Measurements from ENCODE around the gene NEK5.

DNA sequence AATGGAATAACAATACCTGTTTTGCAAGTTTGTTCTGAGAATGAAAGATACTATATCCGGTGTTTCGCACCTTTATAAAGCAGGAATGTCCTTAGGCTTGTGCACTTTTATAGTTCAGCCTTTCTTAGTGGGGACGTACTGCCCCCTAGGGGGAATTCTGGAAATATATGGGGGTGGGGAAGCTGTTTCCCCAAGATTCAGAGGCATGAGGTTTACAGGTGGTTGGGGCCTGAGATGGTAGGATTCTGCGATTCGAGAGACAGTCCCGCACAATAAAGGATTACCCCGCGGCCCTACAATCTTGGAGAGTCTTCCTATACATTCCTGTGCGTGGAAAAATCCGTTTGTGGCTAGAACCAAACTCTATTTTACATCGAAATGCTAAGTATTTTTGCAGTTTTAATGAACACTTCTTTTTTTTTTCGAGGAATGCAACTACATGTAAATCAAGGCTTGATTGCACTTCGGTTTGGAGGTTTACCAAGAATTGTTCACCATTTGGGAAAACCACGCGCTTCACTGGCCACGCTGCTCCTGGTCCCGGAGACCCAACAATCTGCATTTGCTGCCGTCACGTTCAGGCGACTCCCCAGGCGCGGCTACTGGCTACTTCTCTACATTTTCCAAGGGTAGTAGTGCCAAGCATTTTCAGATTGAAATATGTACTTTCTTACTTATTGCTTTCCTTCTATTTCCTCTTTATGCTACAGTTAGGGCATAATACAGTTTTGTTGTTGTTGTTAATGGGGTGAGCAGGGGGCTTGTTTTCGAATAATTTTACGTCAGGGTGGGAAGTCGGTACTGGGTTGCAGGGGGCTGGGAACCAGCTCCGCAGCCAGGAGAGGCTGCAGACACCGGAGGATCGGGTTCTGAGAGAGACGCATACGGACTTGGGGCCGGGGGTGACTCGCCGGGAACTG lies 830 bp downstream of the NEK5 start:
- no peak for TF ChIP-seq PATZ1 (CRISPR knock-in tag; IDR thresholded peaks at IDR 0.05; ENCODE audit: borderline replicate concordance)
- TF ChIP-seq ZNF70 (CRISPR knock-in tag; IDR thresholded peaks at IDR 0.05) = no peak

Measured in SK-N-SH treated with all-trans-retinoic acid at 6 μM for 48 hours (cell line).